ENCODE measurements around the gene DAZAP1. TPM values are rescaled to one million over a fixed set of nuclear protein-coding genes. Genes with fewer than 3 reads are reported as not detected.

The DAZAP1 gene
- total and polyA plus RNA-seq, 7 experiments from 2014 or later, result 5.0 to 227 (median 138) TPM

GRCh38 chr19:1392939-1393530 lies 14.4 kb upstream of the DAZAP1 start:
- Mint-ChIP-seq H3K27ac (no peak overlapping the region), H3K9me3 (no peaks in the 10 kb centered on the region), H3K27me3 (no peaks in the 10 kb centered on the region), H3K36me3 (peaks cover 0 to 18% (median 9%) of the 10 kb centered on the region in 5 donors), H3K4me3 (no peak overlapping the region), H3K4me1 (peaks cover 0 to 13% (median 7%) of the 10 kb centered on the region in 7 donors)
- H3K36me3 ChIP-seq (ENCODE audit: control insufficient read depth in 2 of 3, insufficient read depth in 3 of 3, low read length in 3 of 3), result peaks cover 3 to 65% (median 5%) of the 10 kb centered on the region in 3 experiments
- H3K9me3 ChIP-seq (ENCODE audit: control insufficient read depth in 2 of 3, low read length in 3 of 3), result no peaks in the 10 kb centered on the region
- H3K27me3 ChIP-seq (ENCODE audit: control insufficient read depth in 2 of 2, insufficient read depth in 2 of 2, low read length in 2 of 2), result no peaks in the 10 kb centered on the region
- POLR2A ChIA-PET, result no interaction called here
- DNase-seq, result no peak
- H3K4me3 ChIP-seq (ENCODE audit: low read length), result no peak overlapping the region
- CTCF ChIA-PET, result no interaction called here
- H3K27ac ChIP-seq (ENCODE audit: low read depth, low read length), result no peak overlapping the region
- intact Hi-C loops (cut with micrococcal nuclease), result no loop called here
- peaks cover 0 to 6% of the 10 kb centered on the region in 2 donors for H3K4me1 ChIP-seq (ENCODE audit: control insufficient read depth in 2 of 2, insufficient read depth in 2 of 2, low read length in 2 of 2)
- ATAC-seq, result no peak

- no peak for ATAC-seq
- intact Hi-C loops (cut with micrococcal nuclease), result no loop called here
- CTCF ChIA-PET, result no interaction called here
Measured at GRCh38 chr19:1393841-1394240, 13.5 kb upstream of the DAZAP1 start.

GRCh38 chr19:1394252-1395193 lies 12.9 kb upstream of the DAZAP1 start:
- intact Hi-C loops (cut with micrococcal nuclease), result no loop called here
- DNase-seq (no peak), ATAC-seq (no peak)
- Mint-ChIP-seq H3K4me3 (no peak overlapping the region), H3K4me1 (peaks cover 0 to 7% (median 4%) of the 10 kb centered on the region in 7 donors), H3K9me3 (no peaks in the 10 kb centered on the region), H3K27ac (no peak overlapping the region), H3K27me3 (no peaks in the 10 kb centered on the region), H3K36me3 (peaks cover 0 to 10% (median under 1%) of the 10 kb centered on the region in 5 donors)
- peaks cover 0 to 6% of the 10 kb centered on the region in 2 donors for H3K4me1 ChIP-seq (ENCODE audit: control insufficient read depth in 2 of 2, insufficient read depth in 2 of 2, low read length in 2 of 2)
- no peaks in the 10 kb centered on the region for H3K9me3 ChIP-seq (ENCODE audit: control insufficient read depth in 2 of 3, low read length in 3 of 3)
- ChIA-PET POLR2A (interaction anchor here (0.6 to 1.1 kb wide), 2 partner anchors 14 to 36 kb away, joined by 3 read pairs; no protein-coding TSS in a partner anchor), CTCF (no interaction called here)
- H3K27me3 ChIP-seq (ENCODE audit: control insufficient read depth in 2 of 2, insufficient read depth in 2 of 2, low read length in 2 of 2), result no peaks in the 10 kb centered on the region
- H3K36me3 ChIP-seq (ENCODE audit: control insufficient read depth in 2 of 3, insufficient read depth in 3 of 3, low read length in 3 of 3), result peaks cover 0 to 50% (median 0%) of the 10 kb centered on the region in 3 experiments
- no peak overlapping the region for H3K27ac ChIP-seq (ENCODE audit: low read depth, low read length)
- H3K4me3 ChIP-seq (ENCODE audit: low read length), result no peak overlapping the region

More at GRCh38 chr19:1393841-1394240, 13.5 kb upstream of the DAZAP1 start:
- no peak for DNase-seq
- Histone ChIP-seq H3K27ac (ENCODE audit: low read depth, low read length) (no peak overlapping the region), H3K36me3 (ENCODE audit: control insufficient read depth in 2 of 3, insufficient read depth in 3 of 3, low read length in 3 of 3) (peaks cover 0 to 57% (median 5%) of the 10 kb centered on the region in 3 experiments), H3K4me3 (ENCODE audit: low read length) (no peak overlapping the region), H3K4me1 (ENCODE audit: control insufficient read depth in 2 of 2, insufficient read depth in 2 of 2, low read length in 2 of 2) (peaks cover 0 to 6% of the 10 kb centered on the region in 2 donors), H3K9me3 (ENCODE audit: control insufficient read depth in 2 of 3, low read length in 3 of 3) (no peaks in the 10 kb centered on the region), H3K27me3 (ENCODE audit: control insufficient read depth in 2 of 2, insufficient read depth in 2 of 2, low read length in 2 of 2) (no peaks in the 10 kb centered on the region)
- H3K27ac Mint-ChIP-seq, result no peak overlapping the region
- peaks cover 0 to 12% (median 7%) of the 10 kb centered on the region in 7 donors for H3K4me1 Mint-ChIP-seq
- H3K36me3 Mint-ChIP-seq, result peaks cover 0 to 16% (median 7%) of the 10 kb centered on the region in 5 donors
- no peaks in the 10 kb centered on the region for H3K27me3 Mint-ChIP-seq
- POLR2A ChIA-PET, result no interaction called here
- no peak overlapping the region for H3K4me3 Mint-ChIP-seq
- no peaks in the 10 kb centered on the region for H3K9me3 Mint-ChIP-seq

- ChIA-PET CTCF (no interaction called here), POLR2A (interaction anchor here (1.1 kb wide), 1 partner anchor 35 kb away, joined by 3 read pairs; no protein-coding TSS in a partner anchor)
- no peaks in the 10 kb centered on the region for H3K27me3 Mint-ChIP-seq
- Histone ChIP-seq H3K4me3 (ENCODE audit: low read length) (no peak overlapping the region), H3K4me1 (ENCODE audit: control insufficient read depth in 2 of 2, insufficient read depth in 2 of 2, low read length in 2 of 2) (peaks cover 0 to 9% of the 10 kb centered on the region in 2 donors), H3K27me3 (ENCODE audit: control insufficient read depth in 2 of 2, insufficient read depth in 2 of 2, low read length in 2 of 2) (no peaks in the 10 kb centered on the region), H3K36me3 (ENCODE audit: control insufficient read depth in 2 of 3, insufficient read depth in 3 of 3, low read length in 3 of 3) (peaks cover 0 to 43% (median 0%) of the 10 kb centered on the region in 3 experiments), H3K9me3 (ENCODE audit: control insufficient read depth in 2 of 3, low read length in 3 of 3) (no peaks in the 10 kb centered on the region), H3K27ac (ENCODE audit: low read depth, low read length) (no peak overlapping the region)
- peaks cover 0 to 11% (median 7%) of the 10 kb centered on the region in 7 donors for H3K4me1 Mint-ChIP-seq
- H3K27ac Mint-ChIP-seq, result no peak overlapping the region
- H3K9me3 Mint-ChIP-seq, result no peaks in the 10 kb centered on the region
- ATAC-seq (no peak), DNase-seq (no peak)
- no peak overlapping the region for H3K4me3 Mint-ChIP-seq
- intact Hi-C loops (cut with micrococcal nuclease), result no loop called here
- peaks cover 0 to 10% (median 0%) of the 10 kb centered on the region in 5 donors for H3K36me3 Mint-ChIP-seq
Measured at GRCh38 chr19:1395194-1396018, 12.0 kb upstream of the DAZAP1 start.

GRCh38 chr19:1396019-1396767 lies 11.2 kb upstream of the DAZAP1 start:
- H3K4me3 Mint-ChIP-seq, result no peak overlapping the region
- H3K36me3 Mint-ChIP-seq, result peaks cover 0 to 8% (median 0%) of the 10 kb centered on the region in 5 donors
- ATAC-seq, result no peak
- DNase-seq, result no peak
- Histone ChIP-seq H3K4me1 (ENCODE audit: control insufficient read depth in 2 of 2, insufficient read depth in 2 of 2, low read length in 2 of 2) (peaks cover 0 to 16% of the 10 kb centered on the region in 2 donors), H3K36me3 (ENCODE audit: control insufficient read depth in 2 of 3, insufficient read depth in 3 of 3, low read length in 3 of 3) (peaks cover 0 to 35% (median 0%) of the 10 kb centered on the region in 3 experiments), H3K27me3 (ENCODE audit: control insufficient read depth in 2 of 2, insufficient read depth in 2 of 2, low read length in 2 of 2) (no peaks in the 10 kb centered on the region), H3K9me3 (ENCODE audit: control insufficient read depth in 2 of 3, low read length in 3 of 3) (no peaks in the 10 kb centered on the region), H3K27ac (ENCODE audit: low read depth, low read length) (no peak overlapping the region), H3K4me3 (ENCODE audit: low read length) (no peak overlapping the region)
- H3K27me3 Mint-ChIP-seq, result no peaks in the 10 kb centered on the region
- intact Hi-C loops (cut with micrococcal nuclease), result no loop called here
- no peak overlapping the region for H3K27ac Mint-ChIP-seq
- CTCF ChIA-PET, result no interaction called here
- peaks cover 0 to 11% (median 7%) of the 10 kb centered on the region in 7 donors for H3K4me1 Mint-ChIP-seq
- no peaks in the 10 kb centered on the region for H3K9me3 Mint-ChIP-seq
- POLR2A ChIA-PET, result interaction anchor here (0.6 kb wide), 1 partner anchor 13 kb away, joined by 3 read pairs; no protein-coding TSS in a partner anchor

All from naive thymus-derived CD4-positive, alpha-beta T cell (primary cell).